Kasumi-1 (cell line): Measurements from ENCODE around the gene CENPM.

Source experiments
- DNase-seq, 2 experiments: peaks; one replicate each; lab custom pipeline; 2025; lab: John Stamatoyannopoulos, UW

The CENPM gene

DNA sequence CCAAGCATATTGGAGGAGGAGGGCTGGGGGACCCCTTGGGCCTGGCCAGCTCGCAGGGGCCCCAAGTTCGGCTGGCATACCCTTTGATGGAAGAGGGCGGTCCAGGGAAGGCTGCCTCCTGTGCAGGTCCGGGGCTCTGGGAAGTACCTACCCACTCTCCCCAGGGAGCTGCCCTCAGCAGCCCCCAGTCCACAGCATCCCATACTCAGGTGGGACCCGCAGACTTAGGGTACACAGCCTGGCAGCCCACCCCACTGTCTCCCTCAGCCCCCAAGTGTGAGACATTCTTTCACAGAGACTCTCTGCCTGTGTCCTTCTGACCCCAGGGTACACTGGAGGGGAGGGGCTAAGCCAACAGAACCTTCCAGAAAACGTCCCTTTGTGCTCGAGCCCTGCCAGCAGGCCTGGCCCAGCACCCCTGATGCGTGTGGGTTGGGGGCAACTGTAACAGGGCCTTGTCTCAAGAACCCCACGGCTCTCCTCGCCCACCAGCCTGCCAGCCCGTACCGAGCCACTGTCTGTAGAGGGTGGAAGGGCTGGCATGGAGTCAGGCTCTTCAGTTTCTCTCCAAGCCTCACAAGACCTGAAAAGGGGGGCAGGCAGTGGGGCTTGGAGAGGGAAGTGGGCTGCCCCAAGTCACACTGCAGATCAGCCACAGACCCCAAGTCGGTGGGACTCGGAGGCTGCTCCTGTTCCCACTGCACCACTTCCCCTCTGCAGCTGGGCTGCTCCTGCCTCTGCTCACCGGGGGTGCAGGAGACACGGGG lies 13.4 kb downstream of the CENPM start:
- peak in 1 of 2 experiments; percentile 14 for DNase-seq

DNA sequence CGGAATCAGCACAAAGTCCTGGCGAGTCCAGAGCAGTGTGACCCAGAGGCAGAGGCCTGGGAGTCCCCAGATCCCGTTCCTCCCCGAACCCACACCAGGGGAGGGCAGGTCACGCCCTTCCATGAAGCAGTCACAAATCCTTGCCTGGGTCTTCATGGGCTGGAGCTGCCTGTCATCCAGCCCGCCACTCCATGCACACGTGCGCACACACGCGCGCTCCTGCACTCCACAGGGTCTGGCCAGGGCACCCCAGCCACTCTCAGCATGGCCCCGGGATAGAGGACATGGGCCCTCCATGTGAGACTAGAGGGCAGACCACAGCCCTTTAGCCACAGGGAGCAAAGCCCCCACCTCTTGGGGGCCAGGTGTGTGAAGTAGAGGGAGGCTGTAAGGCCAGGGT lies 14.6 kb downstream of the CENPM start:
- no peak for DNase-seq

DNA sequence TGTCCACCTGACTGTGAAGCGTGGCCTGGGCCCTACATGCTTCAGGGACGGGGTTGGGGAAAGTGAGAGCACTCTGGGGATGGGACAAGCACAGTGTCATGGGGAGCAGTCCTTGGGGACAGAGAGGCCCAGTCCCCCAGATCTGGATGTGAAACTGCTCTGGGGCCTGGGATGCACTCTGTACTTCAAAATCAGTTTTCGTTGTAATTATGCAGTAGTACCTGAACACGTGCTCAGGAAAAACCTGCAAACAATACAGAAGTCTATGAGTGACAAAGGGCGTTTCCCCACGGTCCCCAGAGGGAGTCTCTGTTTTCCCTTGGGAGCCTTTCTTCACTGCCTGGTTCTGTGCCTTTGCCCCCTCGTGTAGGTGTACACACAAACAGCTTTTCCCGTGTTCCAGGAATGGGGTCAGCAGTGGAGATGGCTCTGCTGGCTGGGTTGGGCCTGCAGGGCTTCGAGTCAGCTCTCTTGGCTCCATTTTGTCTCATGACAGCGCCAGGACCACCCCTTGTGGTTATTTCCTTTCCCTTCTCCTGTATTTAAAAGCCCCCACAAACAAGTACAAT lies 15.2 kb downstream of the CENPM start:
- no peak for DNase-seq

DNA sequence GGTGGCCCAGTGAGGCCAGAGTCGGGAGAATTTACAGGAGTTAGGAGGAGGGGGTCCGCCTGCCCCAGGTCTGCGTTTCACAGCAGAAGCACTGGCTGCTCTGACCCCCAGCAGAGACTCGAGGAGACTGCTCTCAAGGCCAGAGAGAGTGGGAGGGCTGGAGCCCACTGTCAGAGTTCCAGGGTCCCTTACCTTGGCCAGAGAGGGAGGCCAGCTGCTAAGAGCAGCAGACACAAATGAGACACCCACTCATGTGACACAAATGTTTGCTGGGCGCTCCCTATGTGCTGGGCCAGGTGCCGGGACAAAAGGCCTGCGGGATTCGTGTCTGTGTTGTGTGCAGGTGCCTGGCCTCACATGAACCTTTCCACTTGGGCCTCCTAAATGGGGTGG lies 17.5 kb downstream of the CENPM start:
- DNase-seq: no peak

DNA sequence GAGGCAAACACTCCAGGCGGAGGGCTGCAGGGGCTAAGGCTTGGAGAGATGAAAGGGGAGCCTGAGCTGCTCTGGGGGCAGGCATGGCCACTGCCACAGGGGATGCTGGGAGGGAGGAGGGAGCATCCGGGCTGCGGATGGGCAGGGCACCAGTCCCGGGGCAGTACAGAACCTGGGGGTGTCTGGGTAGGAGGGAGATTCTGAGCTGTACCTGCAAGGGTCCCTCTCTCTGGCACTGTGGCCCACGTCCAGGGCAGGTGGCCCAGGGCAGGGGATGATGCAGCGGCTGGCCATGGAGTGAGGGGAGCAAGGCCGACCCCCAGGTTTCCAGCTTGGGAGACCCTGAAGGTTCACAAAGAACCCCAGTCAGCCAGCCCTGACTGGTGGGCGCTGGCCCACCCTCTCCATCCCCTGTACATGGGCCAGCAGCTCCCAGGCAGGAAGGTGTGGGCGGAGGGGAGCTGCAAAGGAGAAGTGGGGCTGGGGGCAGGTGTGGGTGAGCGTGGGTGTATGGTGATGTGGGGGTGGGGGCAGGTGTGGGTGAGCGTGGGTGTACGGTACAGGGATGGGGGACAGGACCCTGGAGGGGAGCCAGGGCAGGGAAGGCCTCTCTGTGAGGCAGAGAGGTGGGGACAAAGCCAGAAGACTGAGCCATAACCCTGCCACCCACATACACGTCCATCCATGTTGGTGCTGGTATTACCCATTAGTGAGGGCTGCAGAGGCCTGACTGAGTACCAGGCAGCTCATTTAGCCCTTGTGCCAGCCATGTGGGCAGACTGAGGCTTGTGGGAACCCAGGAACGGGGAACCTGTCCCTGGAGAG lies 18.1 kb downstream of the CENPM start:
- DNase-seq: no peak

DNA sequence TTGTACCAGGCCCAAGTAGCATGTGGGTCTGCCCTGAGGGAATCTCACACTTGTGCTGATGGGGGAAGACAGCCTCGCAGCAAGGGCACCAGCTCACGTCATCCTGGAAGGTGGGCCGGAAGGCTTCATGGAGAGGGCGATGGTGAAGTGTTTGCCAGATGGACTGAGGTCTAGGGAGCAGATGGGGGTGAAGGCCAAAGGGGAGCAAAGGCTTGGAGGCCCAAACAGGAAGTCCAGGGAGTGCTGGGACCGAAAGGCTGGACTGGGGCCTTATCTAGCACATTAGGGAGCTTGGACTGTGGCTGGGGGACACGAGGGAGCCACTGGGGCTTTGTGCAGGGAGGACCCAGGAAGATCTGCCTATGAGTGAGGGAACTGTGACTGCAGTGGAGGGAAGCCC lies 19.1 kb downstream of the CENPM start:
- DNase-seq: no peak

DNA sequence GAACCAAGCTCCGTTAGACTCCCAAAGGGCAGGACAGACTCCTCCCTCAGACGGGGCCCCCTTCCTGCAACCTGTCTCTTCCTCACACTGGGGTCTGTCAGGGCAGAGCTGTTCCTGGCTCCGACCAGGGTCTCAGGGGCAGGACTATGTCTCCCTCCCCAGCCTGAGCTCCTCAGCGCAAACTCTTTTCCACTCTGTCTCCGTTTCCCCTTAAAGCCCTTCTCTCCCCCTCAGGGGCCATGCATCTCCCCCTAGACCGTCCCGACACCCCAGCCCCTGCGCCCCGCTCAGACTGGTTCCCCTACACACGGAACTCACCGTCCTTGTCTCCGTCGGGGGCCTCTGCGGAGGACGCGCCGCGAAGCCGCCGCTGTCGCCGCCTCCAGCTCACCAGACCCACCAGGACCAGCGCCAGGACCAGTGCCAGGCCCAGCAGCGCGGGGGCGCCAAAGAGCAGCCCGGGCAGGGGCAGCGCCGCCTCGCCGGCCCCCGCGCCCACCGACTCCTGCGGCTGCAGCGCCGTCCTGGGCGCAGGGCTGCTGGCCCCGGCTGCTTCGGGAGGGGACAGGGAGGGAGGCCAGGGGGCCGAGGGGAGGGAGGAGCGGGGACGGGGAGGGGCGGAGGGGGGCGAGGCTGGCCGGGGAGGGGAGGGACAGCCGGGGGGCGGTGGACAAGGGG lies 21.0 kb downstream of the CENPM start:
- DNase-seq: peak; percentile 65 to 66

DNA sequence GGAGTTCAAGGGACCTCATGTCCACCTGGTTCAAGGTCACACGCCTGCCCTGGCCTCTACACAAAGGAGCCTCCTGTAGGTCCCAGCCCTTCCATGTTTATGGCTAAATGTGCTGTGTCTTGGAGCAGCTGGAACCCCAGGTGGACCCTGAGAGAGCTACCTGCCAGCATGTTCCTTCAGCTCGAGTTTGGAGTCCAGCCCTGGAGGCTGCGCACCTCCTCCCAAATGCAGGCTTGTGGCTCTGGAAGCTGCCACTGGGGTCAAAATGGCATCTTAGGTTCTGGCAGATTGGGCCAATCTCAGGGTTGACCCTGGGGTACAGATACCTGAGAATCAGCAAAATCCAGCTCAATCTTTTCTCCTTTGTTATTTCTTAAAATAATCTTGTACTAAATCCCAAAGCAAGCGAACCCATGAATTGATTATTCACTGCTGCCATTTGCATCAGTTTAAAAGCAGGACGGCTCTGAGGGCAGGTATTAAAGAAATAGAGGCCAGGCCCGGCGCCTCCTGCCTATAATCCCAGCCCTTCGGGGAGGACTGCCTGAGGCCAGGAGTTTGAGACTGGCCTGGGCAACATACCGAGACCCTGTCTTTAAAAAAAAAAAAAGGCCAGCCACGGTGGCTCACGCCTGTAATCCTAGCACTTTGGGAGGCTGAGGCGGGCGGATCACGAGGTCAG lies 23.2 kb downstream of the CENPM start:
- DNase-seq: no peak

DNA sequence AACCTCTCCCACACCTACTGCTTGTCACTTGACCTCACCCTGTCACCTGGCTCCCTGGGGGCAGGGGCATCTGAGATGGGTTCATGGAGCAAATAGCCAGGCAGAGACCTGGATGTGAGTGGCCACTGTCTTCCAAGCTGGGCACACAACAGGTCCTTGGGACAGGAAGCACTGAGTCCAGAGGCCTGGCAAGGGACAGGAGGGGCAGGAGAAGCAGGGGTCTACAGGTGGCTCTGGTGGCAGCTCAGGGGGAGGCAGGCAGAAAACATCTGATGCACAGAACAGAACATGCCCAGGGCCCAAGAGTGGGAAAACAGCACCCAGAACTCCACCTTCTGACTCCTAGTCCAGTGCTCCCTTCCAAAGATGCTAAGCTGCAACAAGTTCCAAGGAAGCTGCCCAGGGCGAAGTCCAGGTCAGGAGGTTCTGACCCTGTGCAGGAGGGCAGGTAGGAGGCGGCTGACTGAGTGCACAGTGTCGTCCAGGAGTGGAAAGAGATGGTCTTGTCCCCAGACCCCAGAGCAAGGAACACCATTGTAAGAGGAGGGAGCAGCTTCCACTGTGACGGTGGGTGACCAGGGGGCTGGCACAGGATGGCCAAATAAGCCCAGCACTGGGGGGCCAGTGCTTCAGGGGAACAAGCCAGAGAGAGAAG lies 23.9 kb downstream of the CENPM start:
- no peak for DNase-seq

DNA sequence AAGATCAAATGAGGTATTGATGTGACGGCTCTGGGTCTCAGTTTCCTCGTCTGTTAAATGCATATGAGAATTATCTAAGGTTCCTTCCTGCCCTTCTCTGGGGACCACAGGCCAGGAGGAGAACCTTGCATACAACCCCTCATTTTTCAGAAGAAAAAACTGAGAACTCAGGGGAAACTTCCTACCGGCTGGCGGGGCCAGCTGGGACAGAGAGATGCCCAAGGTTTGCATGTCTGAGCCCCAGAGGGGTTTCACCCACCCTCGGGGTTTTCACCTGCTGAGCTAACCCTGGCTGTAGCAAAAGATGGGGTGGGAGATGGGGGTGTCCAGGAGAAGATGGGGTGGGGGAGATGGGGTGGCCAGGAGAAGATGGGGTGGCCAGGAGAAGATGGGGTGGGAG lies 24.6 kb downstream of the CENPM start:
- DNase-seq: no peak

DNA sequence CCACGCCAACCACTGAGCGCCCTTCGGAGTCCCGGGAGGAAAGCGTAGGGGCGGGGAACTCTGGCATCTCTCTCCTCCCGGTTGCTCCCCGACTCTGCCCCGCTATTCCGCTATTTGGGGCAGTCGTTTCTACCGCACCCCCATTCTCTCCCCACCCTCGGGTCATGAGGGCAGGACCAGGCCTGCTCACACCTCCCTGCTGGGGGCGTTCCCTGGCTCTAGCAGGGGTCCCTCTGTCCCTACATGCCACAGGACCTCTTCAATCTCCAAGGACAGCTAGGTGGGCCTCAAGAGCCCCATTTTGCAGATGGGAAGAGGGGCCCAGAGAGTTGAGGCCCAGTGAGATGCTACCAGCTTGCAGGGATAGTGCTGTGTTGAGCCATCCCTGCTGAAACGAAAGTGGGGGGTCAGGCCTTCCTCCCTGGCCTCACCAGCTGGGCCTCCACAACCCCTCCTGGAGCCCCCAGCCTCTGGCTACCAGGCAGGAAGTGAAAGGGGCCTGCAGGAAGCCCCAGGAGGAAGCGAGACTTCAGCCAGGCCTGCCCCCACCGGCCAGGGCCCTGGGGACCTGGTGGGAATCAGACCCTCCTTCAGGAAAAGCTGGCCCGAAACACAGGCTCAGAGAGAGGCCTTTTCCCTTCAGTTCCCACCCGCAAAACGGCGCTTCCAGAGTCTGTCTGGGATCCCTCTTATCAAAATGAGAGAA lies 26.5 kb downstream of the CENPM start:
- DNase-seq: no peak

DNA sequence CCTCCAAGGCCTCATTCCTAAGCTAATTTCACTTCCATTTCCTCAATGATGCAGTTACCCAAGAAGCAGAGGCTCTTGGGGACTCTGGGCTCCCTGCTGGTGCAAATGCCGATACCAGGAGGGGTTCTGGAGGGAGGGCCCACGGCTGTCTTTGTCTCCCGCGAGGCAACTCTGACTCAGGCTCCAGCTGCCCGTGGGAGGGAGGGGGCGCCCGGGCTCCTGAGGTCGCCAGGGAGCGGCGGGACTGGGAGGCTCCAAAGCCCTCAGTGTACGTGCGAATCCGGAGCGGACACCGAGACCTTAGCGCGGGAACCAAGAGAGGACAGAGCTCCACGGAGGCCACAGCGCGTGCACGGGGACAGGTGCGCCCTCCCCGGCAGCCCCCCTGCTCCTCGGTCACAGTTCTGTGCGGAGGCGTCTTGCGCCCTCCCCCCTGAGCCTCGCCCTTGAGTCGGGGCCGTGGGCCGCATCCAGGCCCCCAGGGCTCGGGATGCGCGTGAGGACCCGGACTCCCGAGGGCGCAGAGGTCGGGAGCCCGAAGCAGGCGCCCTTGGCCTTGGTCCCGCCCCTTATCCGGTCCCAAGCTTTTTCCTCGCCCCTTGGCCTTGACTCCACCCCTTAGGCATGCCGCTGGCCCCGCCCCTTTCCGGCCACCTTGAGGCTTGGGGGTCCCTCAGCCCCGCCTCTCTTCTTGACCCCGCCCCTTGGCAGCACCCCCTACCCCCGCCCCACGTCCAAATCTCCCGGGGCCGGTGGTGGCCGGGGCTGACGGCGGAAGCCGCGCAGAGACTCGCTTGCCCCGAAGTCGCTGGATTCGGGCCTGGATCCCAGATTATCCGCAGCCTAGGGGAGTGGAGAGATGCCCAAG lies 27.4 kb downstream of the CENPM start:
- peak in 1 of 2 experiments; percentile 15 for DNase-seq

DNA sequence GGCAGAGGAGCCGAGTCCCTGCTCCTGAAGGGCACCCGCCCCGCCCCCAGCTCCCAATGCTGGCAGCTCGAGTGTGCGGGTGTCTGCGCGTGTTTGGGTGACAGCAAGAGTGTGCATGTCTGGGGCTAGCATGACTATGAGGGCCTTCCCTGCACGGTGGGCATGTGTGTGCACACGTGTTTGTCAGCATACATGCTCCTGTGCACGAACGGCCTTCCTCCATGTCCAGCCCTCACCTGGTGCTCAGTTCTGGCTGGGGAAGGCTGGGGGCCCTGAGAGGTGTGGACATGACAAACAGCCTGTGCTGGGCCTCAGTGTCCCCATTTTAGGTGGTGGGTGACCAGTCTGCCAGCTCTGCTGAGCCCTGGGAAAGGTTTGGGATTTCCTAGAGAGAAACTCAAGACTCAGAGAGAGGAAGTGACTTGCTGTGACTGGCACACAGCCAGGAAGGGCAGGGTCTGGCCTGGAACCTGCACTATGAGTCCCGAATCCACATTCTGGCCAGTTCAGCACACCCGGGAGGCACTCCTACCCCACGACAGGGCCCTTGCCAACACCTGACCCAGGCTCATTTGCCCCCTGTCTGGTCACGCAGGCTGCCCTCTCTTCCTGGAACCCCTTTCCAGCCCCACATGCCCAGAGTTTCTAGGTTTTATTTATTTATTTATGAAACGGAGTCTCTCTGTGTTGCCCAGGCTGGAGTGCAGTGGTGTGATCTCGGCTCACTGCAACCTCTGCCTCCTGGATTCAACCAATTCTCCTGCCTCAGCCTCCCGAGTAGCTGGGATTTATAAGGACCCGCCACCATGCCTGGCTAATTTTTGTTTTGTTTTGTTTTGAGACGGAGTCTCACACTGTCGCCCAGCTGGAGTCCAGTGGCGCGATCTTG lies 28.8 kb downstream of the CENPM start:
- peak; percentile 62 to 66 for DNase-seq

DNA sequence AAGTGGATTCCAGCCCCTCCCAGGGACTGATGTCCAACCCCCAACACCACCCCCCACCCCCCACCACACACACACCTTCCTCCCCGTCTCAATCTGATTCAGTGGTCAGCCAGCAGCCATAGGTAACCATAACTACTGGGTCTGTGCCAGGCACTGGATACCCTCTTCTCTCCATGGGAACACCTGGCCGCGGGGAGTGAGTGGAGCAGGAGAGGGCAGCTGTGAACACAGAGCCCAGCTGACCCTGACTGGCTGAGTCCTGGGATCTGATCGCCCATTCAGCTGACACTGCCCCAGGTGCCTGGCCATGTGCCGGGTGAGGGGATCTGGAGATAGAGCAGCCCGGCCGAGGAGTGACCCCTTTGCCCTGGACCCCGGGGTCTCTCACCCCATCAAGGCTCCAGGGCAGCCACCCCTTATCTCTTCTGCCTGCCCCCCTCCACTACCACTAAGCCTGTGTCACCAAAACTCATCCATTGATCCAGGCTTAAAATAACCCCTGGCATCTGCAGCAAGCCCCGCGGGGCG lies 29.5 kb downstream of the CENPM start:
- no peak for DNase-seq

DNA sequence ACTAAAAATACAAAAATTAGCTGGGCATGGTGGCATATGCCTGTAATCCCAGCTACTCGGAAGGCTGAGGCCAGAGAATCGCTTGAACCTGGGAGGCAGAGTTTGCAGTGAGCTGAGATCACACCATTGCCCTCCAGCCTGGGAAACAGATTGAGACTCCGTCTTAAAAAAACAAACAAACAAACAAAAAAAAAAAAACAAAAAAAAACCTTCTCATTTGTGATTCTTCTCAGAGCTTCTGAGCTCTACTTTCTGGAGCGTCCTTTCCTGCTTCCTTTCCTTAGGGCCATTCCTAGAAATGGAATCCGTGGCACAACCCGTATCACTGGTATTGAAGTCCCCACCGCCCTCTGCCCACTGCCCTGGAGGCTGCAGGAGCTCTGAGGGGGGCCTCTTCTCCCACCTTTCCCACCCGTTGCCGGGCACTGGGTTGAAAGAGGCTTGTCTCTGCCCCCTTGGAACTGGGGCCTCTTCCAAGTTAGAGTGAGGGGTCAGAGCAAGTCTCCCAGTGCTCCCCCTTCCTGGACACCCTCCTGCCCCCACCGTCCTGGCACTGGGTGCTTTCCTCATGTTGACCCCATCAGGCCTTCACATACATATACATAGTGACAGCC lies 30.1 kb downstream of the CENPM start:
- no peak for DNase-seq

DNA sequence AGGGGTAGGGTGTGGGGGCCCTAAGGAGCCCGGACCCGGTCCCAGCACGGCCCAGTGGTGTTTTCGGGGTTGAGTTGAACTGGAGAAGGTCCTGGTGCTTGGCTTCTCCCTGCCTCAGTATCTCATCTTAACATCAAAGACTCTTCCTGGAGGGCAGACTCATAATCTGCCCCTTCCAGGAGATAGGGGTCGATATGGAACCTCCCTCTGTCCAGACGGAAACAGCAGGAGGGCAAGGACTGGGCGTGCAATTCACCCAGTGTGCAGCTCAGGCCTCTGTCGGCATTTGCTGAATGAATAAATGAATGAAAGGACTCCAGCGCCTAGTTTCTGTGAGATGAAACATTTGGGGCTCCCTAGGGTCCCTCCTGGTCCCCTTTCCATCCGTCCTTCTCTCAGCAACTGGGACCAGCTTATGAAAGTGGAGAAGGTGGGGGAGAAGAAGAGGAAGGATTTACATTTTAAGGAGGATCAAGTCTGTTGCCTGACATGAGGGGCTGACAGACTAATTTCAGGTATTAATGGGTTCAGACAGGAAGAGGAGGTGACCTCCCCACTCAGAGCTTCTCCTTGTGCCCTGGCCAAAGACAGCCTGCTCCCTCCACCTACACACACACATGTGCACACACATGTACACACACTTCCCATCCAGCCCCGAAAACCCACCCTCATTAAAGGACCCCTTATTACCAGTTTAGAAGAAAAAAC lies 31.0 kb downstream of the CENPM start:
- no peak for DNase-seq

DNA sequence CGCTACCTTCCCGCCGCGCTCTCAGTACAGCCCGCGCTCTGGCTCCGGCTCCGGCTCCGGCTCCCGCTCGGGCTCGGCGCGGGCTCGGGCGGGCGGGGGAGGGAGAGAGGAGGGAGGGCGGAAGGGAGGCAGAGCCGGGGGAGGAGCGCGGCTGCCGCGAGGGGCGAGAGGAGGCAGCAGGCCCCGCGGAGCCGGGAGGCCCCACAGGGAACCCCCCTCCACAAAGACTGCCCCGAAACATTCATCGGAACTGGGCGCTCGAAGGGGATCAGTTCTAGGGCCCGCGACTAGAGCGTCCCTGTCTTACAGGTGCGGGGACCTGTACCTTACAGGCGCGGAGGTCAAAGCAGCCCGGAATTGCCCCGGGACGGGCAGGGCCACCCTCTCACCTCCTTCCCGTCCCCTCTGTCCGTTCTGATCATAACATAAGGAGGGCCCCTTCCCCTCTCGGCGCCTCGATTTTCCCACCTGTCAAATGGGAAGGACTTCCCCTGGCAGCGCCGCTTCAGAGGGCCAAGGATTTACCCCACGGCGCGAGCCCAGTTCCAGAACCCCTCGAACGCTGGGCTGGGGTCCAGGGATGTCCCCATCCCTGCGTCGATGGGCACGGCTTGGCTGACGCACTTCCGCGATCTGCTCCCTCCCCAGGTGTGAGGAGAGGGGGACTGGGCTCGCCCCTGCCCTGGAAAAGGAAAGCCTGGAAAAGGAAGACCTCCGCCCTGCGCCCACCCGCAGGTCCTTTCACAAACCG lies 31.7 kb downstream of the CENPM start, which contains the start of gene SHISA8:
Gene SHISA8 (minus strand): TSS at position 40 of the 751 bp plus-strand sequence. CDS start 407 bp downstream, outside the sequence.
- peak; percentile 18 to 20 for DNase-seq
